Lung (tissue), 12 donors: ENCODE data around the gene MUC2. TPM values are rescaled to one million over a fixed set of nuclear protein-coding genes. Genes with fewer than 3 reads are reported as not detected.

Experiments used
- ATAC-seq: fragments of 200-7000 bp; cut with Tn5 transposase; one replicate; pipeline ENCODE4 v1.9.1; 2020; ENCODE audit warnings: moderate number of reproducible peaks; ENCODE audit not compliant: insufficient read depth, low FRiP score
- DNase-seq, 3 donors: peaks; one replicate each; pipeline ENCODE4 v3.0.0-alpha.2; 2013 to 2017
- H3K27ac ChIP-seq, 2 donors: one replicate each; pipeline ENCODE4 v1.5.1; 2013; ENCODE audit warnings: mild to moderate bottlenecking in 2 of 2, moderate library complexity in 2 of 2, control low read depth in 1 of 2, inconsistent platforms in 1 of 2, low read depth in 1 of 2, low read length in 1 of 2
- H3K27me3 ChIP-seq, 3 donors: one replicate each; pipeline ENCODE4 v1.5.1; 2013; ENCODE audit warnings: low read length in 2 of 3; ENCODE audit not compliant: control insufficient read depth in 3 of 3, insufficient read depth in 3 of 3
- H3K36me3 ChIP-seq, 4 donors: one replicate each; pipeline ENCODE4 v1.5.1; 2013; ENCODE audit warnings: low read length in 4 of 4, mild to moderate bottlenecking in 1 of 4, moderate library complexity in 1 of 4; ENCODE audit not compliant: control insufficient read depth in 4 of 4, insufficient read depth in 4 of 4
- H3K4me1 ChIP-seq, 5 donors: one replicate each; pipeline ENCODE4 v1.5.1; 2013; ENCODE audit warnings: low read length in 5 of 5, mild to moderate bottlenecking in 2 of 5, moderate library complexity in 1 of 5; ENCODE audit not compliant: control insufficient read depth in 5 of 5, insufficient read depth in 5 of 5
- H3K4me3 ChIP-seq: one replicate; pipeline ENCODE4 v1.5.1; 2013; ENCODE audit warnings: mild to moderate bottlenecking, control low read depth, moderate library complexity
- H3K9ac ChIP-seq, 2 donors: one replicate each; pipeline ENCODE4 v1.5.1; 2013; ENCODE audit warnings: low read length in 2 of 2, control low read depth in 1 of 2; ENCODE audit not compliant: insufficient read depth in 1 of 2
- H3K9me3 ChIP-seq, 4 donors: one replicate each; pipeline ENCODE4 v1.5.1; 2013; ENCODE audit warnings: low read length in 3 of 4, mild to moderate bottlenecking in 1 of 4, moderate library complexity in 1 of 4; ENCODE audit not compliant: control insufficient read depth in 4 of 4, insufficient read depth in 3 of 4
- WGBS, 2 donors: extraction: QIAGEN DNeasy Blood & Tissue Kit; methylation state at CpG; one replicate each; pipeline ENCODE4 v1.1.7; 2013; 5-methylcytosine and 5-hydroxymethylcytosine counted together
- polyA plus RNA-seq, 2 donors: library from polyadenylated mRNA; stranded (reverse); fragments of 200-250 nt; gene quantifications; one replicate each; pipeline ENCODE4 v1.2.1, GENCODE V29; 2013
- total RNA-seq, 2 donors: library from RNA; depleted of rRNA in 1 of 2; stranded (reverse); fragments of >200 nt in 1 of 2; gene quantifications; one replicate each; pipeline ENCODE4 v1.2.1, GENCODE V29; 2014 to 2021
- TF ChIP-seq, protein P1 (sequence below): IDR thresholded peaks from 2 replicates; pipeline ENCODE4 v1.5.1; 2012; ENCODE audit warnings: mild to moderate bottlenecking; ENCODE audit errors: control extremely low read depth, extremely low read depth
- donor health status: control.
- donor health status: control.
- donor health status: Bipolar disorder and iron deficiency.
- donor health status: healthy.
- donor health status: DM: yes; HTN: yes; CAD: no.

MUC2 gene
- total and polyA plus RNA-seq, 4 donors = 0.03 to 0.43 (median 0.30) TPM

DNA sequence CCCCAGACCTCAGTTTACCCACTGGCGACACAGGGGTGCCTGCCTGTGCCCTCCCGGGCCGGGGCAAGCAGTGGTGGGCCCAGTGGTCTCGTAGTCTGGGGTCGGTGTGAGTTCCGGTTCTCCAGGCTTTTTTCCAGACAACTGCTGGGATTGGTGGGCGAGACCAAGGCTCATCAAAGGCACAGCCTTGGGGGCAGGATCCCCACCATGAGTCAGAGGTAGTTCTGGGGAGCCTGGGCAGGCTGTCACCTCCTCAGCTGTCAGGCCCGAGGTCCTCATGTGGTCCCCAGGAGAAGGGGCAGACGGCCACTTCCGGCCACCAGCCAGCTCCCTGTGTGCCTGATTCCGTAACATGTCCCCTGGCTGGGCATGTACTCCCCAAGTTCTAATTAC lies 827 bp upstream of the MUC2 start:
- DNase-seq = no peak
- no peaks in the 10 kb centered on the region for H3K27me3 ChIP-seq
- H3K9me3 ChIP-seq = no peaks in the 10 kb centered on the region
- peaks cover 0 to 20% (median 12%) of the 10 kb centered on the region in 5 donors for H3K4me1 ChIP-seq
- no peak for ATAC-seq
- no peak overlapping the region for H3K9ac ChIP-seq
- TF ChIP-seq, protein P1, sequence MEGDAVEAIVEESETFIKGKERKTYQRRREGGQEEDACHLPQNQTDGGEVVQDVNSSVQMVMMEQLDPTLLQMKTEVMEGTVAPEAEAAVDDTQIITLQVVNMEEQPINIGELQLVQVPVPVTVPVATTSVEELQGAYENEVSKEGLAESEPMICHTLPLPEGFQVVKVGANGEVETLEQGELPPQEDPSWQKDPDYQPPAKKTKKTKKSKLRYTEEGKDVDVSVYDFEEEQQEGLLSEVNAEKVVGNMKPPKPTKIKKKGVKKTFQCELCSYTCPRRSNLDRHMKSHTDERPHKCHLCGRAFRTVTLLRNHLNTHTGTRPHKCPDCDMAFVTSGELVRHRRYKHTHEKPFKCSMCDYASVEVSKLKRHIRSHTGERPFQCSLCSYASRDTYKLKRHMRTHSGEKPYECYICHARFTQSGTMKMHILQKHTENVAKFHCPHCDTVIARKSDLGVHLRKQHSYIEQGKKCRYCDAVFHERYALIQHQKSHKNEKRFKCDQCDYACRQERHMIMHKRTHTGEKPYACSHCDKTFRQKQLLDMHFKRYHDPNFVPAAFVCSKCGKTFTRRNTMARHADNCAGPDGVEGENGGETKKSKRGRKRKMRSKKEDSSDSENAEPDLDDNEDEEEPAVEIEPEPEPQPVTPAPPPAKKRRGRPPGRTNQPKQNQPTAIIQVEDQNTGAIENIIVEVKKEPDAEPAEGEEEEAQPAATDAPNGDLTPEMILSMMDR = no peak
- H3K4me3 ChIP-seq = no peak overlapping the region
- H3K27ac ChIP-seq = no peak overlapping the region
- no peaks in the 10 kb centered on the region for H3K36me3 ChIP-seq
- 88 to 97% methylated on average over 11 of the region's 11 CpGs for WGBS, 2 donors

DNA sequence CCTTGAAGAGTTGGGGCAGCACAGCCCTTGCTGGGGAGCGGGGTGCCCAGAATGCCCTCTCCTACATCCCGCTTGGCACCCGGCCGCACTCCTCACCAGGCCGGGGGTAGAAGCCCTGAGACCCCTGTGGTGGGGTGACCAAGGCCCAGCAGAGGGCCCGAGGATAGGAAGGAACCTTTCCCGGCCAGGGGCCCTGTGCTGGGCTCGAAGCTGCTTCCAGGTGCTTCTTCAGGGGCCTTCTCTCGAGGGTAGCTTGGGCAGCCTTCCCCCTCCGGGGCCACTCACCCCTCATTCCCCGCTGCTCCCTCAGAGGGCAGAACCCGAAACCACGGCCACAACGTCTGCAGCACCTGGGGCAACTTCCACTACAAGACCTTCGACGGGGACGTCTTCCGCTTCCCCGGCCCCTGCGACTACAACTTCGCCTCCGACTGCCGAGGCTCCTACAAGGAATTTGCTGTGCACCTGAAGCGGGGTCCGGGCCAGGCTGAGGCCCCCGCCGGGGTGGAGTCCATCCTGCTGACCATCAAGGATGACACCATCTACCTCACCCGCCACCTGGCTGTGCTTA lies 752 bp downstream of the MUC2 start:
- Histone ChIP-seq H3K9ac (no peak overlapping the region), H3K4me3 (no peak overlapping the region), H3K27ac (no peak overlapping the region), H3K4me1 (peaks cover 0 to 20% (median 12%) of the 10 kb centered on the region in 5 donors), H3K27me3 (no peaks in the 10 kb centered on the region), H3K9me3 (no peaks in the 10 kb centered on the region), H3K36me3 (no peaks in the 10 kb centered on the region)
- DNase-seq (no peak), ATAC-seq (no peak)
- 92 to 93% methylated on average over 28 of the region's 28 CpGs for WGBS, 2 donors
- TF ChIP-seq, protein P1 = no peak

DNA sequence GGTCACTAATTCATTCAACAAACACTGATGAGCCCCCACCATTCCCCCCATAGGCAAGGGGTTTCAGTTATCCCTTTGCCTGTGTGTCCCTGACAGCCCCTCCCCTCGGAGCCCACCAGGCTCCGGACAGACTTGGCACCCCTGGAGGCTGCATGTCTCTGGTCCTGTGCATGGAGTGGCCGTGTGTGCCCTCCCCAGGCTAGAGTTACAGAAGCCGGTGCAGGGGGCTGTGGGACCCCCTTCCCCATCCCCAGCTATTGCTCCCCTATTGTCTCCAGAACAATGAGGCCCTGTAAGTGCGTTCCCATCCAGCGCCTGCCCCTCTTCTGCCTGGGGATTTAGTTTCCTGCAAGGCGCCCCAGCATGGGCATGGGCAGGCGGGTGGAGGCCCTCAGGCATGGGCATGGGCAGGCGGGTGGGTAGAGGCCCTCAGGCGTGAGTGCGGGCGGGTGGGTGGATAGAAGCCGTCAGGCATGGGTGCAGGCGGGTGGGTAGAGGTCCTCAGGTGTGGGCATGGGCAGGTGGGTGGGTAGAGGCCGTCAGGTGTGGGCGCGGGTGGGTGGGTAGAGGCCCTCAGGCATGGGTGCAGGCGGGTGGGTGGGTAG lies 1.5 kb downstream of the MUC2 start:
- Histone ChIP-seq H3K4me3 (no peak overlapping the region), H3K27ac (no peak overlapping the region), H3K9me3 (no peaks in the 10 kb centered on the region), H3K9ac (no peak overlapping the region), H3K27me3 (no peaks in the 10 kb centered on the region), H3K36me3 (no peaks in the 10 kb centered on the region), H3K4me1 (peaks cover 0 to 20% (median 12%) of the 10 kb centered on the region in 5 donors)
- no peak for ATAC-seq
- no peak for DNase-seq
- 77 to 91% methylated on average over 17 to 18 of the region's 18 CpGs for WGBS, 2 donors
- TF ChIP-seq, protein P1 = no peak

DNA sequence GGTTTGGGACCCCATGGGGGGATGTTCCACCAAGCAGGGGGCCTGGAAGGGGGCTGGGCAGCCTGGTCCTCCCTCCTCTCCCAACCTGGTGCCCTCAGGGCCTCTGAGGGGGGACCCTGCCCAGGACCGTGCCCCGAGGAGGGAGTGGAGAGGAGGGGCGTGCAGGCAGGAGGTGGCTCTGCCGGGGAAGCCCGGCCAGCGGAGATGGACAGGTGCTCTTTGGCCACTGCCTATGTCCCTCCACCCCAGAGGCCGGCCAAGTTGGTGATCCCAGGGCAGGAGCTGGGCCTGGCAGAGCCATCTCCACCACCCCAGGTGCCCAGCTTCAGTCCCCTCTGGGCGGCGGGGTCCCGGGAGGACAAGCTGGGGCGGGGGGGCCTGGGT lies 2.4 kb downstream of the MUC2 start:
- H3K27me3 ChIP-seq = no peaks in the 10 kb centered on the region
- WGBS, 2 donors = 78 to 92% methylated on average over 11 of the region's 11 CpGs
- ATAC-seq = no peak

More for the DNA sequence above, 2.4 kb downstream of the MUC2 start:
- no peaks in the 10 kb centered on the region for H3K9me3 ChIP-seq
- H3K4me1 ChIP-seq = peaks cover 0 to 20% (median 12%) of the 10 kb centered on the region in 5 donors
- H3K9ac ChIP-seq = no peak overlapping the region
- H3K36me3 ChIP-seq = no peaks in the 10 kb centered on the region
- TF ChIP-seq, protein P1 = no peak
- H3K27ac ChIP-seq = no peak overlapping the region
- no peak for DNase-seq
- no peak overlapping the region for H3K4me3 ChIP-seq
